ENCODE results near the gene ARID1B.

The ARID1B gene

DNA sequence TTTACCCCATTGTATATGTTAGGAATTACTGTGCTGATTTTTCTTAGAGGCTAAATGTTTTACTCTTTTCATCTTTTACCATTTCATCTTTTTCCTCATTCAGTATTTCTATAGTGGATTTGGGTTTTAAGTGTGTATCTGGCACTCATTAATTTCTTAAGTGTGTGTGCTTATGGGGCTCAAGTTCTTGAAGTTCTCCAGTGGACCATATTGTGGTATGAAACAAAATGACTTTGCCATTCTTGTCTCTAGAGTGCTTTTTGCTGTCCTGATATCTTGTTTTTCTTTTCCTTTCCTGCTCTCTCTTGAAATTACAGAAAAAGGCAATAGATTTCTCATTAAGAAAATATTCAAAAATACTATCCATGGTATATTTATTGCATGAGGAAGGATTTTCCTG is 123.1 kb downstream of the ARID1B start:
- peaks cover 2 to 9% of the 10 kb centered on the region in 2 donors for H3K36me3 ChIP-seq (replicated peaks in 1 of 2; ENCODE audit: control insufficient read depth in 2 of 2, insufficient read depth in 2 of 2, low read length in 2 of 2)
- no peak overlapping the region for H3K18ac ChIP-seq (ENCODE audit: low read length)
- H3K4ac ChIP-seq (ENCODE audit: low read length) = no peak overlapping the region
- no peak overlapping the region for H3K4me3 ChIP-seq (ENCODE audit: low read length in 2 of 2)
- no peak overlapping the region for H2BK120ac ChIP-seq (ENCODE audit: low read depth, low read length)
- H3K27me3 ChIP-seq (ENCODE audit: control insufficient read depth in 3 of 3, insufficient read depth in 3 of 3, low read depth in 1 of 3, low read length in 3 of 3) = no peaks in the 10 kb centered on the region
- no peak overlapping the region for H3K4me2 ChIP-seq (ENCODE audit: insufficient read depth, low read length, poor library complexity, severe bottlenecking)
- no peak overlapping the region for H2BK15ac ChIP-seq (ENCODE audit: low read length)
- no peak overlapping the region for H4K91ac ChIP-seq (ENCODE audit: low read depth, low read length, poor library complexity)
- H2BK5ac ChIP-seq (ENCODE audit: low read length) = no peak overlapping the region
- no peak overlapping the region for H3K23ac ChIP-seq (ENCODE audit: low read depth, low read length, poor library complexity)
- H3K14ac ChIP-seq (ENCODE audit: low read length) = no peak overlapping the region
- no peak overlapping the region for H3K9ac ChIP-seq (ENCODE audit: low read depth, low read length, poor library complexity)
- H4K8ac ChIP-seq (ENCODE audit: low read depth, low read length) = no peak overlapping the region
- peaks cover 7% of the 10 kb centered on the region for H3K79me1 ChIP-seq (ENCODE audit: low read depth, low read length)
- DNase-seq (ENCODE audit: low spot score) = no peak
- H3K27ac ChIP-seq (replicated peaks; ENCODE audit: low read length) = no peak overlapping the region
- H2AK5ac ChIP-seq (ENCODE audit: low read depth, low read length) = no peak overlapping the region
- H2BK12ac ChIP-seq (ENCODE audit: low read length) = no peak overlapping the region
- no peaks in the 10 kb centered on the region for H3K4me1 ChIP-seq (ENCODE audit: control insufficient read depth in 2 of 2, insufficient read depth in 1 of 2, low read depth in 1 of 2, low read length in 2 of 2)
- H3K9me3 ChIP-seq (replicated peaks in 1 of 2; ENCODE audit: control insufficient read depth in 2 of 2, insufficient read depth in 1 of 2, low read depth in 1 of 2, low read length in 2 of 2) = no peaks in the 10 kb centered on the region
- H2AFZ ChIP-seq (ENCODE audit: low read length) = no peak overlapping the region

DNA sequence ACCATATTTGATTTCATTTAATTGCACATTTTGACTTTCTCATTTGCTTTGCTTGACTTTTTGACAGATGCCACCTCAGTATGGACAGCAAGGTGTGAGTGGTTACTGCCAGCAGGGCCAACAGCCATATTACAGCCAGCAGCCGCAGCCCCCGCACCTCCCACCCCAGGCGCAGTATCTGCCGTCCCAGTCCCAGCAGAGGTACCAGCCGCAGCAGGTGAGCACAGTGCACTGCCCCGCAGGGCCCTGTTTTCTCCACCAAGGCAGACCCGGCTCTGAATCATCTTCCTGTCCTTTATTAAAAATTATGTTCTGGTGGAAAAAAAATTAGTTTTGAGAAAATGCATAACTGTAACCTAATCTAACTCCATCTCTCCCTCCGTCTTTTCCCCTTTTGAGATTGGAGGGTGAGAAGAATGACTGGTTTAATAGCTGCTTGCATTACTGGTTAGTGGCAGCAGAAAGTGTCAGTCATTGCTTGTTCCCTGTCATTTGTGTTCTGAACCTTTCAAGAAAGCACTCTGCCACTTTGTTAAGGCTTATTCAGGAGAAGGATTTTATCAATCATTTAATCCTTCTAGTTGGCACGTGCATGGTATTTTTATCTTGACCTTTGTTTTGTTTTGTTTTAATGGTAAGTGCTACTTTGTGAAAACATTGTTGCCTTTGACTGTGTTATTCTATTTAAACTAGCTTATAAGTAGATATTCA is 124.3 kb downstream of the ARID1B start:
- Histone ChIP-seq H2BK12ac (ENCODE audit: low read length) (no peak overlapping the region), H2BK120ac (ENCODE audit: low read depth, low read length) (no peak overlapping the region), H4K91ac (ENCODE audit: low read depth, low read length, poor library complexity) (no peak overlapping the region), H3K4ac (ENCODE audit: low read length) (no peak overlapping the region), H4K8ac (ENCODE audit: low read depth, low read length) (peak overlapping the region; percentile 19), H3K27ac (replicated peaks; ENCODE audit: low read length) (no peak overlapping the region), H3K4me1 (ENCODE audit: control insufficient read depth in 2 of 2, insufficient read depth in 1 of 2, low read depth in 1 of 2, low read length in 2 of 2) (no peaks in the 10 kb centered on the region), H3K9me3 (replicated peaks in 1 of 2; ENCODE audit: control insufficient read depth in 2 of 2, insufficient read depth in 1 of 2, low read depth in 1 of 2, low read length in 2 of 2) (no peaks in the 10 kb centered on the region), H3K23ac (ENCODE audit: low read depth, low read length, poor library complexity) (peak overlapping the region; percentile 61), H3K18ac (ENCODE audit: low read length) (no peak overlapping the region), H3K4me2 (ENCODE audit: insufficient read depth, low read length, poor library complexity, severe bottlenecking) (no peak overlapping the region), H2AK5ac (ENCODE audit: low read depth, low read length) (no peak overlapping the region), H3K9ac (ENCODE audit: low read depth, low read length, poor library complexity) (no peak overlapping the region), H2BK5ac (ENCODE audit: low read length) (no peak overlapping the region), H3K4me3 (ENCODE audit: low read length in 2 of 2) (no peak overlapping the region), H3K14ac (ENCODE audit: low read length) (no peak overlapping the region), H2BK15ac (ENCODE audit: low read length) (no peak overlapping the region), H3K27me3 (ENCODE audit: control insufficient read depth in 3 of 3, insufficient read depth in 3 of 3, low read depth in 1 of 3, low read length in 3 of 3) (no peaks in the 10 kb centered on the region), H2AFZ (ENCODE audit: low read length) (no peak overlapping the region), H3K79me1 (ENCODE audit: low read depth, low read length) (peaks cover 5% of the 10 kb centered on the region), H3K36me3 (replicated peaks in 1 of 2; ENCODE audit: control insufficient read depth in 2 of 2, insufficient read depth in 2 of 2, low read length in 2 of 2) (peaks cover 2 to 9% of the 10 kb centered on the region in 2 donors)
- DNase-seq (ENCODE audit: low spot score) = no peak
- no CpG with 5 or more reads among the region's 9 CpGs for WGBS, 2 donors (ENCODE audit: extremely low coverage in 2 of 2, insufficient read length in 2 of 2, insufficient replicate concordance in 1 of 2)

DNA sequence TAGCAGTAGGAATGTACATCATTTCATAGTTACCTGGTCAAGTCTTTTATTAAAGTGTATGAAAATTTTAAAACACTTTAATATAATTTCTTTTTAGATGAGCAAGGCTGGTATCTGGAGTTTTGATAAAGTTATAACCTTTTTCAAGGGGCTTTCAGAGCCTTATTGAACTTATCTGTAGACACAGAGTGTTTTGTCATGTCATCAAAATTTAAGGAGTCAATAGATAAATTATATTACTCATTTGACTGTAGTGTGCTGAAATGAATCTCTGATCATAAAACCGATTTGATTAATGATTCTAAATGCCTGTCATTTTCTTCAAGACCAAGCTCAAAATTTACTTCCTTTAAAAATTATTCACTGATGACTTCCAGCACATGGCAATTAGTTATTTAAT is 125.6 kb downstream of the ARID1B start:
- no CpG with 5 or more reads among the region's 1 CpG for WGBS, 2 donors (ENCODE audit: extremely low coverage in 2 of 2, insufficient read length in 2 of 2, insufficient replicate concordance in 1 of 2)
- no peak overlapping the region for H4K8ac ChIP-seq (ENCODE audit: low read depth, low read length)
- H3K23ac ChIP-seq (ENCODE audit: low read depth, low read length, poor library complexity) = no peak overlapping the region

DNA sequence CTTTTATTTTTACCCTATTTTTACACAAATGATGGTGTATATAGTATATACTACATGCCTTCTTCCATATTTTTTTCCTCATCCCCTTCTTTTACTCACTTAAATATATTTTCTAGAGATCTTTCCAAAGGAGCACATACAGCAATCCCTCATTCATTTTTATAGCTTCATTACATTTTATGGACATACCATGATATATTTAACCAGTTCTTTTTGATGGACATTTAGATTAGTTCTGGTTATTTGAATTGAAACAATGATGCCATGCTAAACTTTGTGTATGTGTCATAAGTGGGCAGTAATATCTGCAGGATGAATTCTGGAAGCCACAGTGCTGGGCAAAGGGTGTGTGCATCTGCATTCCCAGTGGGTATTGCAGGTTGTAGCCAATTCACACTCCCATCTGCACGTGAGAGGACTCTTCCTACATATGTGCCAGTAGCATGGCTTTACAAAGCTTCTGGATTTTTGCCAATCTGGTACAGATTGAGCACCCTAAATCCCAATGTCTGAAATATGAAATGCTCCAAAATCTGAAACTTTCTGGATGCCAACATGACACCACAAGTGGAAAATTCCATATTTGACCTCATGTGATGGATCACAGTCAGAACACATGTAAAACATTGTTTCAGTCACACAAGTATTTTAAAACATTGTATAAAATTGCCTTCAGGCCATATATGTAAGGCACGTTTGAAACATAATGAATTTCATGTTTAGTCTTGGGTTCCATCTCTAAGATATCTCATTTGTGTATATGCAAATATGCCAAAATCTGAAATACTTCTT is 127.2 kb downstream of the ARID1B start:
- Histone ChIP-seq H3K18ac (ENCODE audit: low read length) (no peak overlapping the region), H3K4me3 (ENCODE audit: low read length in 2 of 2) (no peak overlapping the region), H3K23ac (ENCODE audit: low read depth, low read length, poor library complexity) (no peak overlapping the region), H2AFZ (ENCODE audit: low read length) (no peak overlapping the region), H3K14ac (ENCODE audit: low read length) (no peak overlapping the region), H4K8ac (ENCODE audit: low read depth, low read length) (no peak overlapping the region), H2BK15ac (ENCODE audit: low read length) (no peak overlapping the region), H2BK120ac (ENCODE audit: low read depth, low read length) (no peak overlapping the region), H3K27ac (replicated peaks; ENCODE audit: low read length) (no peak overlapping the region), H3K9ac (ENCODE audit: low read depth, low read length, poor library complexity) (no peak overlapping the region), H2BK12ac (ENCODE audit: low read length) (no peak overlapping the region), H3K4ac (ENCODE audit: low read length) (no peak overlapping the region), H3K9me3 (replicated peaks in 1 of 2; ENCODE audit: control insufficient read depth in 2 of 2, insufficient read depth in 1 of 2, low read depth in 1 of 2, low read length in 2 of 2) (no peaks in the 10 kb centered on the region), H4K91ac (ENCODE audit: low read depth, low read length, poor library complexity) (no peak overlapping the region), H2AK5ac (ENCODE audit: low read depth, low read length) (no peak overlapping the region), H3K27me3 (ENCODE audit: control insufficient read depth in 3 of 3, insufficient read depth in 3 of 3, low read depth in 1 of 3, low read length in 3 of 3) (no peaks in the 10 kb centered on the region), H3K79me1 (ENCODE audit: low read depth, low read length) (no peaks in the 10 kb centered on the region), H3K4me2 (ENCODE audit: insufficient read depth, low read length, poor library complexity, severe bottlenecking) (no peak overlapping the region), H3K4me1 (ENCODE audit: control insufficient read depth in 2 of 2, insufficient read depth in 1 of 2, low read depth in 1 of 2, low read length in 2 of 2) (no peaks in the 10 kb centered on the region), H2BK5ac (ENCODE audit: low read length) (no peak overlapping the region), H3K36me3 (replicated peaks in 1 of 2; ENCODE audit: control insufficient read depth in 2 of 2, insufficient read depth in 2 of 2, low read length in 2 of 2) (peaks cover 2 to 9% of the 10 kb centered on the region in 2 donors)
- no peak for DNase-seq (ENCODE audit: low spot score)
- WGBS, 2 donors (ENCODE audit: extremely low coverage in 2 of 2, insufficient read length in 2 of 2, insufficient replicate concordance in 1 of 2) = no CpG with 5 or more reads among the region's 2 CpGs

More for the DNA sequence above, 125.6 kb downstream of the ARID1B start:
- no peak overlapping the region for H3K4me3 ChIP-seq (ENCODE audit: low read length in 2 of 2)
- H3K4me1 ChIP-seq (ENCODE audit: control insufficient read depth in 2 of 2, insufficient read depth in 1 of 2, low read depth in 1 of 2, low read length in 2 of 2) = no peaks in the 10 kb centered on the region
- no peak overlapping the region for H3K27ac ChIP-seq (replicated peaks; ENCODE audit: low read length)
- H3K36me3 ChIP-seq (replicated peaks in 1 of 2; ENCODE audit: control insufficient read depth in 2 of 2, insufficient read depth in 2 of 2, low read length in 2 of 2) = peaks cover 2 to 9% of the 10 kb centered on the region in 2 donors
- no peak for DNase-seq (ENCODE audit: low spot score)
- H4K91ac ChIP-seq (ENCODE audit: low read depth, low read length, poor library complexity) = no peak overlapping the region
- no peak overlapping the region for H2AFZ ChIP-seq (ENCODE audit: low read length)
- H3K14ac ChIP-seq (ENCODE audit: low read length) = no peak overlapping the region
- no peak overlapping the region for H3K4me2 ChIP-seq (ENCODE audit: insufficient read depth, low read length, poor library complexity, severe bottlenecking)
- H2AK5ac ChIP-seq (ENCODE audit: low read depth, low read length) = no peak overlapping the region
- no peak overlapping the region for H2BK15ac ChIP-seq (ENCODE audit: low read length)
- H3K9ac ChIP-seq (ENCODE audit: low read depth, low read length, poor library complexity) = no peak overlapping the region
- no peak overlapping the region for H3K4ac ChIP-seq (ENCODE audit: low read length)
- H2BK12ac ChIP-seq (ENCODE audit: low read length) = no peak overlapping the region
- H3K79me1 ChIP-seq (ENCODE audit: low read depth, low read length) = peaks cover 5% of the 10 kb centered on the region
- H3K27me3 ChIP-seq (ENCODE audit: control insufficient read depth in 3 of 3, insufficient read depth in 3 of 3, low read depth in 1 of 3, low read length in 3 of 3) = no peaks in the 10 kb centered on the region
- H3K9me3 ChIP-seq (replicated peaks in 1 of 2; ENCODE audit: control insufficient read depth in 2 of 2, insufficient read depth in 1 of 2, low read depth in 1 of 2, low read length in 2 of 2) = no peaks in the 10 kb centered on the region
- no peak overlapping the region for H3K18ac ChIP-seq (ENCODE audit: low read length)
- no peak overlapping the region for H2BK5ac ChIP-seq (ENCODE audit: low read length)
- no peak overlapping the region for H2BK120ac ChIP-seq (ENCODE audit: low read depth, low read length)
